ENCODE data around the gene ZNRF4. TPM values are rescaled to one million over a fixed set of nuclear protein-coding genes. Genes with fewer than 3 reads are reported as not detected.
"Not testable (repeated sequence)": the region's sequence is repeated elsewhere in the genome, so short reads cannot be mapped to it uniquely, and the experiment has no call there.

Gene ZNRF4
- total and polyA plus RNA-seq, 12 donors: not detected

DNA sequence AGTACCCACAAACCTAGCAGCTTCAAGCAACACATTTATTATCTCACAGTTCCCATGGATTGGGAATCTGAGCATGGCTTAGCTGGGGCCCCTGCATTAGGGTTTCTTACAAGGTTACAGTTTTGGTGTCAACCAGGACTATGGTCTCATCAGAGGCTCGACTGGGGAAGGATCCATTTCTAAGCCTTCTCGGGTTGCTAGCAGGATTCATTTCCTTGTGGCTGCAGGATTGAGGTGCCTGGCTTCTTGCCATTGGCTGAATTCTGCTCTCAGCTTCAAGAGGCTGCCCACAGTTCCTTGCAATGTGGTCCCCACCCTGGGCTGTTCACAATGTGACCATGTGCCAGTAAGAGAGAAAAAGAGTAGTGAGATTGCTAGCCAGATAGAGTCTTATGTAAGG is 26.7 kb downstream of the ZNRF4 start:
- 78 to 96% (median 86%) methylated on average over 2 of the region's 2 CpGs for WGBS, 4 donors
- intact Hi-C loops (cut with DNase I): loop anchor here in 1 of 2 donors (10.0 kb wide), 1 partner anchor 437 kb away; no protein-coding TSS in a partner anchor
- no peak for DNase-seq

DNA sequence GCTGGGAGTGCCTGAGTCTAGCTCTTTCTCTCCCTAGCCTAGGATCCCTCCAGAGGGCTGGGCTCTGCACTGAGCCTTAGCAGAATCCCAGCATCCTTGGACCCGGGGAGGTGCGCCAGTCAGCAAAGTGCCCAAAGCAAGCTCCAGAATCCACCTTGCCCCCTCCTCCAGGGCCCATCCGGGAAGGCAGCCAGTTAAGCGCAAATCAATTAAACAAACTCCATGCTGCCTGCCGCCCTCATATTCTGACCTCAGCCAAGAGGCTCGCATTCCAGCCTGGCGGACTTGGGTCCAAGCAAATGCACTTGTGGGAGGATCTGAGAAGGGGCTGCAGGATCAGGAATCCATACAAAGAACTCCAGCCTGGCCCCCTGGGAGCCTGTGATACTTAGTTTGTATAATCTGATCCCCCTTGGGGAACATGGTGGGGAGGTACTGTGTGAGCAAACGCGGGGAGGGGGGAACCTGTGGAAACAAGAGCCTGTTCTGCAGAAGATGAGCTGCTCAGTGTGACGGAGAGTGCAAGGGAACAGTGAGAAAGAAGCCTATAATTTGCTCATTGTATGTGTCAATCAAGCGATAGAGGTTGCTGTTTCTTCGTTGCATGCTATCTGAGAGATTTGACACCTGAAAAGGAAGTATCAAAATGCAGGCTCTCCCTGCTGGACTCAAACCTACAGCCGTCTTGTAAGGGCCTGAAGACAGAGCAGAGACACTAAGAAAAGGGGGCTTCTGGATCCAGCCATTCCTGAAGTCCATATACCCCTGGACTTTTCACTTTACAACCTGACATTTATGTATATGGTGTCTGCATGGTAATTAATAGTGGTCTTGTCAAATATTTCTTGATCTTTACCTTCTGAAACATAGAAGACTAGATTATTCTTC is 29.4 kb downstream of the ZNRF4 start:
- H3K36me3 ChIP-seq (replicated peaks in 1 of 2): no peaks in the 10 kb centered on the region
- no peak for DNase-seq
- H3K4me3 ChIP-seq: no peak overlapping the region
- TF ChIP-seq, protein P1, sequence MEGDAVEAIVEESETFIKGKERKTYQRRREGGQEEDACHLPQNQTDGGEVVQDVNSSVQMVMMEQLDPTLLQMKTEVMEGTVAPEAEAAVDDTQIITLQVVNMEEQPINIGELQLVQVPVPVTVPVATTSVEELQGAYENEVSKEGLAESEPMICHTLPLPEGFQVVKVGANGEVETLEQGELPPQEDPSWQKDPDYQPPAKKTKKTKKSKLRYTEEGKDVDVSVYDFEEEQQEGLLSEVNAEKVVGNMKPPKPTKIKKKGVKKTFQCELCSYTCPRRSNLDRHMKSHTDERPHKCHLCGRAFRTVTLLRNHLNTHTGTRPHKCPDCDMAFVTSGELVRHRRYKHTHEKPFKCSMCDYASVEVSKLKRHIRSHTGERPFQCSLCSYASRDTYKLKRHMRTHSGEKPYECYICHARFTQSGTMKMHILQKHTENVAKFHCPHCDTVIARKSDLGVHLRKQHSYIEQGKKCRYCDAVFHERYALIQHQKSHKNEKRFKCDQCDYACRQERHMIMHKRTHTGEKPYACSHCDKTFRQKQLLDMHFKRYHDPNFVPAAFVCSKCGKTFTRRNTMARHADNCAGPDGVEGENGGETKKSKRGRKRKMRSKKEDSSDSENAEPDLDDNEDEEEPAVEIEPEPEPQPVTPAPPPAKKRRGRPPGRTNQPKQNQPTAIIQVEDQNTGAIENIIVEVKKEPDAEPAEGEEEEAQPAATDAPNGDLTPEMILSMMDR (IDR thresholded peaks at IDR 0.05): no peak
- no peak for TF ChIP-seq POLR2A (IDR thresholded peaks at IDR 0.05)
- no peaks in the 10 kb centered on the region for H3K27me3 ChIP-seq
- peaks cover 0 to 8% (median 0%) of the 10 kb centered on the region in 3 donors for H3K9me3 ChIP-seq (replicated peaks in 1 of 3)
- 41 to 50% (median 43%) methylated on average over 11 to 13 of the region's 13 CpGs for WGBS, 4 donors
- H3K4me1 ChIP-seq (replicated peaks in 1 of 2): no peaks in the 10 kb centered on the region
- no peak overlapping the region for H3K27ac ChIP-seq
- intact Hi-C loops (cut with DNase I): loop anchor here in 1 of 2 donors (10.0 kb wide), 1 partner anchor 440 kb away; no protein-coding TSS in a partner anchor

More for the DNA sequence above, 26.7 kb downstream of the ZNRF4 start:
- Histone ChIP-seq H3K27ac (no peak overlapping the region), H3K9me3 (replicated peaks in 1 of 3) (peaks cover 0 to 8% (median 0%) of the 10 kb centered on the region in 3 donors), H3K4me1 (replicated peaks in 1 of 2) (no peaks in the 10 kb centered on the region), H3K36me3 (replicated peaks in 1 of 2) (no peaks in the 10 kb centered on the region), H3K4me3 (no peak overlapping the region), H3K27me3 (peaks cover 11% of the 10 kb centered on the region)
- TF ChIP-seq POLR2A (IDR thresholded peaks at IDR 0.05): no peak
- TF ChIP-seq, protein P1 (IDR thresholded peaks at IDR 0.05): no peak

DNA sequence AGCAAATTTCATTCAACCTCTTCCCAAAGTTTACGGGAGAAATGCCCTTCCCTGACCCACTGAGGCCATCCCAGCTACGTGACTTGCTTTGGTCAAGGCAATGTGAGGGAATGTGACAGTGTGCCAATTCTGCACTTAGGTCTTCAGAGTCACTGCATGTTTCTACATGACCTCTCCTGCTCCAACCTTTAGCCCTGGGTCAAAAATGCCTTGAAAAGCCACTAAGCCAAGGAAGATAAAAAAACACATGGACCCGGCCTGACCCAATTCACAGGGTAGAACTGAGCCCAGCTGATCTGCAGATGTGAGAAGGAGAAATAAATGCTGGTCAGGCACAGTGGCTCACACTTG is 30.0 kb downstream of the ZNRF4 start:
- TF ChIP-seq, protein P1 (IDR thresholded peaks at IDR 0.05): no peak
- no peak for TF ChIP-seq POLR2A (IDR thresholded peaks at IDR 0.05)
- Histone ChIP-seq H3K27me3 (peaks cover 3% of the 10 kb centered on the region), H3K36me3 (replicated peaks in 1 of 2) (no peaks in the 10 kb centered on the region), H3K9me3 (replicated peaks in 1 of 3) (peaks cover 0 to 8% (median 0%) of the 10 kb centered on the region in 3 donors), H3K4me1 (replicated peaks in 1 of 2) (no peaks in the 10 kb centered on the region), H3K27ac (no peak overlapping the region), H3K4me3 (no peak overlapping the region)
- intact Hi-C loops (cut with DNase I): loop anchor here in 1 of 2 donors (10.0 kb wide), 1 partner anchor 440 kb away; no protein-coding TSS in a partner anchor
- no peak for DNase-seq
- 63 to 69% (median 65%) methylated on average over 3 of the region's 3 CpGs for WGBS, 4 donors

DNA sequence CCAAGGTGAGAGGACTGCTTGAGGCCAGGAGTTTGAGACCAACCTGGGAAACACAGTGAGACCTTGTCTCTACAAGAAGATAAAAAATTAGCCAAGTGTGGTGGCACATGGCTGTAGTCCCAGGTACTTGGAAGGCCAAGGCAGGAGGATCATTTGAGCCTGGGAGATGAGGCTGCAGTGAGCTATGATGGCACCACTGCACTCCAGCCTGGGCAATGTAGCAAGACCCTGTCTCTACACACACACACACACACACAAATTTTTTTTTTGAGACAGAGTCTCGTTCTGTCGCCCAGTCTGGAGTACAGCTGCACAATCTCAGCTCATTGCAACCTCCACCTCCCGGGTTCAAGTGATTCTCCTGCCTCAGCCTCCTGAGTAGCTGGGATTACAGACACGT is 30.4 kb downstream of the ZNRF4 start:
- intact Hi-C loops (cut with DNase I): loop anchor here in 1 of 2 donors (10.0 kb wide), 1 partner anchor 441 kb away; no protein-coding TSS in a partner anchor
- 82 to 91% (median 86%) methylated on average over 4 of the region's 4 CpGs for WGBS, 4 donors

More for the DNA sequence above, 30.4 kb downstream of the ZNRF4 start:
- DNase-seq; H3K4me3 ChIP-seq; H3K27ac ChIP-seq; H3K27me3 ChIP-seq; H3K4me1 ChIP-seq (replicated peaks in 1 of 2); H3K36me3 ChIP-seq (replicated peaks in 1 of 2); H3K9me3 ChIP-seq (replicated peaks in 1 of 3): not testable (repeated sequence)
